Testis (tissue), 3 donors: ENCODE measurements around the gene SOX21. TPM values are rescaled to one million over a fixed set of nuclear protein-coding genes. Genes with fewer than 3 reads are reported as not detected.
"Not testable (repeated sequence)": the region's sequence is repeated elsewhere in the genome, so short reads cannot be mapped to it uniquely, and the experiment has no call there.

Experiments used
- DNase-seq: peaks from one replicate; pipeline ENCODE4 v3.0.0-alpha.2; 2019
- H3K27ac ChIP-seq, 2 donors: fragments of 200-600 bp; sonication (generic); one replicate each; pipeline ENCODE4 v1.5.1; 2019
- H3K27me3 ChIP-seq: fragments of 200-600 bp; sonication (generic); one replicate; pipeline ENCODE4 v1.5.1; 2019
- H3K36me3 ChIP-seq: fragments of 200-600 bp; sonication (generic); one replicate; pipeline ENCODE4 v1.5.1; 2017; ENCODE audit warnings: low read depth; ENCODE audit errors: missing control alignments
- H3K4me1 ChIP-seq: fragments of 200-600 bp; sonication (generic); one replicate; pipeline ENCODE4 v1.5.1; 2019
- H3K4me3 ChIP-seq, 2 donors: fragments of 200-600 bp; sonication (generic); one replicate each; pipeline ENCODE4 v1.5.1; 2017 to 2019
- H3K9me3 ChIP-seq: fragments of 200-600 bp; sonication (generic); one replicate; pipeline ENCODE4 v1.5.1; 2017
- CTCF ChIP-seq, 3 experiments: fragments of 450-650 bp in 2 of 3; fragments of 200-600 bp in 1 of 3; sonication (generic) in 1 of 3; IDR thresholded peaks; one replicate each; pipeline ENCODE4 v1.5.1; 2016 to 2019; ENCODE audit warnings: antibody characterized with exemption in 3 of 3, mild to moderate bottlenecking in 2 of 3, moderate library complexity in 1 of 3
- POLR2A ChIP-seq: fragments of 450-650 bp; IDR thresholded peaks from one replicate; pipeline ENCODE4 v1.6.1; 2017; ENCODE audit warnings: antibody characterized with exemption, mild to moderate bottlenecking, moderate library complexity
- WGBS, 2 donors: methylation state at CpG; one replicate each; pipeline ENCODE4 v1.1.5; 2018; 5-methylcytosine and 5-hydroxymethylcytosine counted together
- intact Hi-C: fragments of 100-400 bp; cut with DNase I; formaldehyde crosslinking; loops from one replicate; pipeline ENCODE4 v1.15.1; 2023; ENCODE audit warnings: low total_unique reads
- polyA plus RNA-seq: library from polyadenylated mRNA; stranded (reverse); fragments of 350-450 nt; fragmentation: Illumina TruSeq; extraction: RNeasy Lipid Tissue Mini Kit (QIAGEN cat#74804); gene quantifications from one replicate; pipeline ENCODE4 v1.2.3, GENCODE V29; 2014; ENCODE audit warnings: low read depth, low replicate concordance; ENCODE audit not compliant: insufficient read depth
- total RNA-seq, 2 donors: library from RNA; depleted of rRNA; stranded (reverse); fragments of >200 nt; gene quantifications; one replicate each; pipeline ENCODE4 v1.2.3, GENCODE V29; 2016

SOX21 gene
- total and polyA plus RNA-seq, 3 donors from 2014 or later: 0.15 to 0.71 (median 0.56) TPM

DNA sequence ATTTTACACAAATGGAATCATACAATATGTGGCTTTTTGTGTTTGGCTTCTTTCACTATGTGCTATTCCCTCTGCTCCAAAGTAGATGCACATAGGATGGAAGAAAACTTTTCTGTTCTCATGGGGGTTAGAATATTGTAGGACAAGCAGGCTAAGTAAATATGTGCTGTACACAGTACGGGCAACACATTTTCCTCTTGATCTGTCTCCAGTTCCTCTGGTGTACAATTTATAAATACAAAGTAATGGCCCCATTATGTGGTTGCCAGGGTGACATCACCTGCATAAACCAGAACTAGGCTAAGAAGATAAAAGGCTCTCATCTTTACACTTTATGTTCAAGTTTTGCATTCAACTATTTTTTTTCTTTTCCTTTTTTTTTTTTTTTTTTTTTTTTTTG, 41.0 kb upstream of the SOX21 start:
- H3K4me3 ChIP-seq: no peak overlapping the region
- no peak for DNase-seq
- WGBS, 2 donors: 80 to 94% methylated on average over 1 of the region's 1 CpG
- no peaks in the 10 kb centered on the region for H3K4me1 ChIP-seq
- H3K27ac ChIP-seq: no peak overlapping the region
- no peaks in the 10 kb centered on the region for H3K27me3 ChIP-seq
- intact Hi-C loops: no loop called here
- no peaks in the 10 kb centered on the region for H3K9me3 ChIP-seq
- H3K36me3 ChIP-seq: no peaks in the 10 kb centered on the region
- no peak for TF ChIP-seq CTCF (IDR thresholded peaks at IDR 0.05)
- no peak for TF ChIP-seq POLR2A

- H3K9me3 ChIP-seq: no peaks in the 10 kb centered on the region
- TF ChIP-seq CTCF (IDR thresholded peaks at IDR 0.05) (no peak), POLR2A (no peak)
- intact Hi-C loops: no loop called here
- no peaks in the 10 kb centered on the region for H3K27me3 ChIP-seq
- no peak overlapping the region for H3K27ac ChIP-seq
- 67 to 90% methylated on average over 1 of the region's 1 CpG for WGBS, 2 donors
- no peak overlapping the region for H3K4me3 ChIP-seq
- H3K36me3 ChIP-seq: no peaks in the 10 kb centered on the region
- no peak for DNase-seq
- no peaks in the 10 kb centered on the region for H3K4me1 ChIP-seq
Measured at GRCh38 chr13:94749162-94749561, 36.8 kb upstream of the SOX21 start.

DNA sequence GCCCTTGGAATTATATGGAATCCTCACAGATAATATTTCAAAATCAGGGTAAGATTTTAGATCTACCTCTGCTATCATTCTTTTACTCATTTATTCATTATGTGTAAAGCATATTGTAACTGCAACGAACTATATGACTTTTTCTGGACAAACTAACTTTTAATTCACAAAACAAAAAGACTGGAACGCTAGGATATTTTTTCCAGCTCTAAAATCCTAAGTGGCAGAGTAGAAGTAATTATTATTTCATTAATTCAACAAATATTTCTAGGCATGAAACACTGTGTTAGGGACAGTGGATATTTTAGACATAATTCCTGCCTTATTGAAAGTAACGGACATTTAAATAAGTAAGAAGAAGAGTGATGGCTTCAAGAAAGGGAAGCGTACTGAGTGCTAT, 26.9 kb upstream of the SOX21 start:
- no peak overlapping the region for H3K4me3 ChIP-seq
- TF ChIP-seq CTCF (IDR thresholded peaks at IDR 0.05): no peak
- no peak for TF ChIP-seq POLR2A
- 93 to 95% methylated on average over 4 of the region's 4 CpGs for WGBS, 2 donors

GRCh38 chr13:94731028-94731427, 18.7 kb upstream of the SOX21 start:
- WGBS, 2 donors: 97 to 98% methylated on average over 3 of the region's 3 CpGs
- Histone ChIP-seq H3K4me3 (no peak overlapping the region), H3K27me3 (no peaks in the 10 kb centered on the region), H3K27ac (no peak overlapping the region), H3K36me3 (no peaks in the 10 kb centered on the region), H3K4me1 (no peaks in the 10 kb centered on the region), H3K9me3 (no peaks in the 10 kb centered on the region)
- intact Hi-C loops: no loop called here
- TF ChIP-seq POLR2A (no peak), CTCF (IDR thresholded peaks at IDR 0.05) (no peak)
- no peak for DNase-seq

More for the DNA sequence above, 26.9 kb upstream of the SOX21 start:
- no peaks in the 10 kb centered on the region for H3K9me3 ChIP-seq
- intact Hi-C loops: no loop called here
- H3K36me3 ChIP-seq: no peaks in the 10 kb centered on the region
- H3K4me1 ChIP-seq: no peaks in the 10 kb centered on the region
- no peaks in the 10 kb centered on the region for H3K27me3 ChIP-seq
- DNase-seq: no peak
- H3K27ac ChIP-seq: no peak overlapping the region

GRCh38 chr13:94729941-94730340, 17.6 kb upstream of the SOX21 start:
- H3K4me3 ChIP-seq, H3K4me1 ChIP-seq, DNase-seq, H3K9me3 ChIP-seq, H3K27ac ChIP-seq, intact Hi-C loops, H3K36me3 ChIP-seq, H3K27me3 ChIP-seq: not testable (repeated sequence)
- 65 to 100% methylated on average over 1 of the region's 1 CpG for WGBS, 2 donors
